RWPE1 (cell line): Measurements from ENCODE around the gene PMEL.

Source experiments
- CTCF ChIA-PET: fragments of 350-600 bp; sonication (Branson Sonifier 250); formaldehyde crosslinking; extraction: SDS; loops from one replicate; lab custom pipeline; 2021; lab: Yijun Ruan, JAX
- POLR2A ChIA-PET: fragments of 400-600 bp; formaldehyde crosslinking; extraction: SDS; loops from one replicate; lab custom pipeline; 2020; ENCODE audit warnings: antibody characterized with exemption; ENCODE audit not compliant: low non-redundant PET; lab: Yijun Ruan, JAX
- DNase-seq: peaks from one replicate; pipeline ENCODE4 v3.0.0; 2012; ENCODE audit warnings: low spot score
- H3K27ac ChIP-seq: fragments of 450-650 bp; 2 replicates; pipeline ENCODE4 v1.5.1; 2017
- CTCF ChIP-seq: fragments of 450-650 bp; conservative IDR thresholded peaks from 2 replicates; pipeline ENCODE4 v1.5.1; 2017; ENCODE audit warnings: low read depth, mild to moderate bottlenecking

The PMEL gene

DNA sequence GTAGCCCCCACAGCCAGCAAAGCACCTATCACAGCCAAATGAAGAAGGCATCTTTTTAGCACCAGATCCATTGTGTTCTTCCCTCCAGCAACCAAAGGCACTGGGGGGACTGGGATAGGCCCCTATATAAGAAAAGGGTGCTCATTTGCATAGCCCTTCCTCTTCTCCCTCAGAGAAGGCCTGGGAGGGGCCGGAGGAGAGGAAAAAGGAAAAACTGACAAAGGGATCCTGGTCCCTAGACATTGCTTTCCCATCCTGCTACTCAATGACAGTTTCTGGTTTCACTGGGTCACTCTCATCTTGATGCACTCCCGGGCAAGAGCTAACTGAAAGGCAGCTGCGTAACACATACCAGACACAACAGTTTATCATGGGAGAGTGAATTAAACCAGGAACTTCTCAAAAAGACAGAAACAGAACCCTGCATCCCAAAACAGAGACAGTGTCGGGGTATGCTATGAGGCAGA lies at the start of gene PMEL:
TSS of gene PMEL (minus strand) at position 102 of the 467 bp plus-strand sequence. CDS start at position 71, 31 bp downstream.
- H3K27ac ChIP-seq, result peak within 1 kb of the TSS; percentile 86
- DNase-seq, result no peak
- POLR2A ChIA-PET, result no interaction called here
- TF ChIP-seq CTCF, result no peak
- CTCF ChIA-PET, result no interaction called here

- H3K27ac ChIP-seq, result no peak overlapping the region
- ChIA-PET POLR2A (interaction anchor here (0.6 kb wide), 1 partner anchor 26 kb away, joined by 5 read pairs; no protein-coding TSS in a partner anchor), CTCF (interaction anchor here (0.6 to 0.7 kb wide), 2 partner anchors 24 to 28 kb away, joined by 3 read pairs; no protein-coding TSS in a partner anchor)
- TF ChIP-seq CTCF, result no peak
- DNase-seq, result no peak
Measured at GRCh38 chr12:56014205-56014604, 48.4 kb upstream of the PMEL start.

DNA sequence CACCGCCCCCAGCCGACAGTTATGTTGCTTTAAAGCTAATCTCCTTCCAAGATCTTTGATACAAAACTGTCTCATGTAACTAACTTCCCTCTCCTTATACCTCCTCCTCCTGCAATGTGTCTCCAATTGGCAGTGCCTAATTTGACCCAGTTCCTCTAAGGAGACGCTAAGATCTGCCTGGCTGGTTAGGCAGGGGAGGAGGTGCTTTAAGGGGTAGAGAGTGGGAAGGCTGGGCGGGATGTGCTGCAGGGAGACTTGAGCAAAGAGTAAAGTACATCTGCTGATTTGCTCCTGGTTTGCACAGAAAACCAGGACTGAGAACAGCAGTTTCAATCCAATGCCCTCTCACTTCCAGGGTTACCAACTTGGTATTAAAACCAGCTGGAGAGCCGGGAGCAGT lies 47.6 kb upstream of the PMEL start:
- no peak for TF ChIP-seq CTCF
- no peak overlapping the region for H3K27ac ChIP-seq
- ChIA-PET CTCF (no interaction called here), POLR2A (interaction anchor here (0.6 kb wide), 1 partner anchor 25 kb away, joined by 5 read pairs; no protein-coding TSS in a partner anchor)
- no peak for DNase-seq

DNA sequence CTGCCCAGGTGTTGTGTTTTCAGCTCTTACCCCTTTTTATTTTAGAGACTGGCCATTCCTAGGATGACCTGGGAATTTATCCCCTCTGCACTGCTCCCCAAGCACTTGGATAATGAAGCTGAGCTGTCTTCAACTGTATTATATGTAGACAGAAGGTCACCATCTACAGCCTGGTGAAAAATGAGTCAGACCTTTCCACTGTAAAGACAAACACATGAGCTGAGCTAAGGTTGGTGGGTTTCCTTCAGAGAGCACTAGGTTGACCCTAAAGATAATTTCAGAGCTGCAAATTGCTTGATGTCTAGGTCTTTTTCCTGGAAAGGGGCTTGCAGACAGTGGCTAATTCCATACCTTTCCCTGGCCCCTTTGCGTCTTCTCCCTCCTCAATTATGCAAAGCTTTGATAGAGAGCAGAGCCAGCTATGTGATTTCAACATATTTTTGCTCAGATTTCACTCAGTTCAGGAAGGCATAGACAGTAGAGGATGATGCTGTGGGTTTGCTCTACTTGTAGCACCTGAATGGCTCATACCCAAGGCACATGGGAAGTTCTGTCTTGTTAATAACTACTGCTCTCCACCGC lies 45.8 kb upstream of the PMEL start:
- POLR2A ChIA-PET, result no interaction called here

DNA sequence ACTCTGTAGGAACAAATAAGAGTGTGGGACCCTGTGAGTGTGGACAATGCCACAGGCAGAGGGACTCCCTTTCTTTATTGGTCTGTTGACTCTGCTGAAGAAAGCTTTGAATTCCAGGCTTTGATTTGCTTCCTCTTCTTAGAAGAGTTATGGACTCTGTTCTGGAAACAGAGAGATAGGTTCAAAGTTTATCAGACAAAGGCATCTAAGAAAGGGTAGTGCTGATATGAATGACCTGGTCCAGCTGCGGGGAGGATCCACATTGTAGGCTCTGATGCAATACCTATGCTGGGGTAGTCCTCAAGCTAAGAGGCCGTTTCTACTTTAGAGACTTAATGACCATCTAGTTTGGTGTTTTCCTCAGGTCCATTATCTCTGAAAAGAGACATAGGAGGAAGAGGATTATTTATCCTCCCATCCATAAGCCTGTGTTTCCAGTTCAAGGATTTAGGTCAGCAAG lies 44.3 kb upstream of the PMEL start:
- CTCF ChIA-PET, result interaction anchor here (2.0 kb wide), 1 partner anchor 14 kb away, joined by 5 read pairs; no protein-coding TSS in a partner anchor
- no peak for TF ChIP-seq CTCF
- POLR2A ChIA-PET, result no interaction called here
- DNase-seq, result no peak
- H3K27ac ChIP-seq, result no peak overlapping the region

More for the DNA sequence above, 45.8 kb upstream of the PMEL start:
- no peak overlapping the region for H3K27ac ChIP-seq
- TF ChIP-seq CTCF, result no peak
- no peak for DNase-seq
- CTCF ChIA-PET, result interaction anchor here (0.6 kb wide), 1 partner anchor 319 kb away, joined by 3 read pairs; no protein-coding TSS in a partner anchor

DNA sequence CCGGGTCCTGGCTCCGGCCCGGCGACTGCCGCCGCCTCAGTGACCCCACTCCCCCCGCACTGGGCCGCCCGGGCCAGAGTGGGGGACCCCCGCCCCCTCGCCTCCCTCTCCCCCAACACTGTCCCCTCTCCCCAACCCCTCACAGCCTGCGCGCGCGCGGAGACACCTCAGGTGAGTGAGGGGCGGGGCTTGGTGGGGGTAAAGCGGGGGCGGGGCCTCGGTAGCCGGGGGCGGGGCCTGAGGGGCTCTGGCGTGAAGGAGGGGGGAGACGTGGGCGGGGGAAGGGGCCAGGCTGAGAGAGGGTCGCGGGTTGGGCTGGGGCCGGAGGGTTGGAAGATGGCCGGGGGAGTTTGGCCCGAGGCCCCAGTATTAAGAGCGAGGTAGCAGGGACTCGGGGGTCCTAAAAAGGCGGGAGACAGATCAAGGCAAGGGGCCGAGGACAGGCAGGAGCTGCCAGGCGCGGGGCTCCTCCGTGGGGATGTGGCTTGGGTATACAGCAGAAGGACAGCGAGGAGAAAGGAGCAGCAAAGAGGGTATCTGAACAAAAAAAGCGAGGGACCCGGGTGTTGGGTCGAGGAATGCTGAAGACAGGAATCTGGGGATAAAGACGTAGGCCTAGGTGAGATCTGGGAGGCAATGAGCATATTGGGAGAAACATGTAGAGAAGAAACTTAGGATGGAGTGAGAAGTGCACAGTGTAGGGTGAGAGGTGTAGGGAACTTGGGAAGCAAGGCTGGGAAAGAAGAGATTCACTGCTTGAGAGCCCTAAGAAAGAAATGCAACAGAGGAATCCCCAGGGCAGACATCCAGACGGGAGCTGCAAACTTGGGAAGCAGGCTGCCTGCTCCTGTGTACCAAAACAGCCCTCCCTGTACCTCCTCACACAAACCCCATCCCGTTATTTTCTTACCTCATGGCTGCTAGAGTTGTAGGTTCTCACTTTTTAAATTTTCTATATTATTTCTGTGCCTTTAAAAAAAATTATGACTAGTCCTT lies 42.0 kb upstream of the PMEL start:
- TF ChIP-seq CTCF, result no peak
- peak; percentile 61 for DNase-seq
- POLR2A ChIA-PET, result interaction anchor here (0.6 to 1.2 kb wide), 3 partner anchors 7 to 80 kb away, joined by 4 read pairs; partner anchors contain the start of genes PYM1 and SUOX
- H3K27ac ChIP-seq, result peak overlapping the region; percentile 92
- CTCF ChIA-PET, result interaction anchor here (2.0 to 2.1 kb wide), 2 partner anchors 11 to 12 kb away, joined by 5 to 10 read pairs; partner anchors contain the start of gene SUOX
